GM10248 (cell line): ENCODE results near the gene COBL.

Experiments used
- CTCF ChIA-PET: fragments of 300-600 bp; sonication (Branson Sonifier 250); formaldehyde crosslinking; extraction: SDS; loops from one replicate; lab custom pipeline; 2021; ENCODE audit warnings: antibody characterized with exemption; lab: Yijun Ruan, JAX
- POLR2A ChIA-PET: fragments of 350-650 bp; sonication (Branson Sonifier 250); formaldehyde crosslinking; extraction: SDS; loops from one replicate; lab custom pipeline; 2020; ENCODE audit warnings: antibody characterized with exemption; lab: Yijun Ruan, JAX
- DNase-seq: peaks from one replicate; pipeline ENCODE4 v3.0.0; 2012; ENCODE audit errors: extremely low spot score
- CTCF ChIP-seq: IDR thresholded peaks from 2 replicates; pipeline ENCODE4 v1.5.1; 2012; ENCODE audit warnings: mild to moderate bottlenecking, low read depth; ENCODE audit errors: extremely low read depth, missing control alignments, control extremely low read depth

The COBL gene

GRCh38 chr7:51071427-51071826 is 245.2 kb downstream of the COBL start:
- TF ChIP-seq CTCF: no peak
- POLR2A ChIA-PET: no interaction called here
- no peak for DNase-seq
- CTCF ChIA-PET: interaction anchor here (1.3 kb wide), 2 partner anchors 14 to 603 kb away, joined by 3 to 4 read pairs; no protein-coding TSS in a partner anchor

GRCh38 chr7:51070151-51070550 is 246.5 kb downstream of the COBL start:
- DNase-seq: no peak
- TF ChIP-seq CTCF: no peak
- ChIA-PET POLR2A (no interaction called here), CTCF (interaction anchor here (1.0 to 1.3 kb wide), 3 partner anchors 15 to 977 kb away, joined by 3 to 4 read pairs (median 3); no protein-coding TSS in a partner anchor)

- ChIA-PET POLR2A (no interaction called here), CTCF (interaction anchor here (1.0 kb wide), 1 partner anchor 977 kb away, joined by 3 read pairs; no protein-coding TSS in a partner anchor)
- no peak for DNase-seq
- no peak for TF ChIP-seq CTCF
These were observed 247.1 kb downstream of the COBL start for GRCh38 chr7:51069411-51070083.

- CTCF ChIA-PET: interaction anchor here (1.1 to 2.1 kb wide), 4 partner anchors 11 to 975 kb away, joined by 3 to 6 read pairs (median 4); partner anchors contain the start of gene ZPBP
- POLR2A ChIA-PET: no interaction called here
- TF ChIP-seq CTCF: no peak
- DNase-seq: no peak
These were observed 248.2 kb downstream of the COBL start for GRCh38 chr7:51068401-51068800.

GRCh38 chr7:51067757-51068156 is 248.9 kb downstream of the COBL start:
- POLR2A ChIA-PET: no interaction called here
- CTCF ChIA-PET: interaction anchor here (1.0 to 2.1 kb wide), 4 partner anchors 12 to 600 kb away, joined by 3 to 5 read pairs (median 4); no protein-coding TSS in a partner anchor
- peak; percentile 45 for TF ChIP-seq CTCF
- DNase-seq: peak; percentile 55

DNA sequence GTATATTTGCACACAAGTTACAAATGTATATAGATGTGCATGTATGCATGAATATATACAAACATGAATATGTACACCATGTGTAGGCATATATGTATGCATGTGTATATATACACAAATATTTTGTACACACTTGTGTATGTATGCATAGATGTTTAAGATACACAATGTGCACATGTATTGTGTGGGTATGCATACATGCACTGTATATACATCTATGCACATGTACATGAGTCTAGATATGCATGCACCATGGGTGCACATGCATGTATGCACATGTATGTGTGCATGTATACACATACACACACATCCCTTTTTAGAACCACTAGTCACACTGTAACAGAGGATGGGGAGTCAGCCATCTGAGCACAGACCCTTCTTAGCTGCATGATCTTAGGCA is 249.4 kb downstream of the COBL start:
- CTCF ChIA-PET: interaction anchor here (1.0 to 2.1 kb wide), 4 partner anchors 12 to 599 kb away, joined by 3 to 5 read pairs (median 4); no protein-coding TSS in a partner anchor
- DNase-seq: no peak
- POLR2A ChIA-PET: no interaction called here
- TF ChIP-seq CTCF: no peak
